ENCODE measurements around the gene SPHK1. TPM values are rescaled to one million over a fixed set of nuclear protein-coding genes. Genes with fewer than 3 reads are reported as not detected.

Gene SPHK1
- total RNA-seq, 1 donor from 2014 or later: 8.5 TPM

DNA sequence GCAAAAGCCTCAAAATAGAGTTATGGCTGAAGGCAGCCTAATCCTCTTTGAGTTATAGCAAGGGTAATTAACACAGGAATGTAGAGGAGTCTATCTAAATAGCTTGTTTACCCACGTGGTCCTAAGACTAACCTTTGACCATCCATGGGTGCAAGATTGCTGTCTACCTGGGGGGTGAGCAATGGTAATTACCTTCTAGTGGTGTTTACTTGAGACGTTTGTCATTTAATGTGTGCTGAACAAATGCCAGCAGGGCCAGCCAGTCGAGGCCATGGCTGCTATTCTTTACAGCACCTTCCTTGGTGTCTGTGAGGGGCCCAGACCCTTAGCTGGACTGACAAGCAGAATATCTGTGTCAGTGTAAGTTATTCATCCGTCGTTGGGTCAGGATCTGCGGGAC, 16.8 kb upstream of the SPHK1 start:
- no peak overlapping the region for H3K4me3 ChIP-seq
- peaks cover 6% of the 10 kb centered on the region for H3K4me1 ChIP-seq
- no peaks in the 10 kb centered on the region for H3K27me3 ChIP-seq
- H3K9me3 ChIP-seq: no peaks in the 10 kb centered on the region
- intact Hi-C loops (cut with DNase I): no loop called here
- H3K27ac ChIP-seq: no peak overlapping the region
- no peaks in the 10 kb centered on the region for H3K36me3 ChIP-seq
- TF ChIP-seq CTCF (IDR thresholded peaks at IDR 0.05): no peak
- DNase-seq: no peak
- ATAC-seq: no peak

- DNase-seq (no peak), ATAC-seq (no peak)
- TF ChIP-seq CTCF (IDR thresholded peaks at IDR 0.05): no peak
- H3K27ac ChIP-seq: no peak overlapping the region
- peaks cover 6% of the 10 kb centered on the region for H3K4me1 ChIP-seq
- no peaks in the 10 kb centered on the region for H3K27me3 ChIP-seq
- intact Hi-C loops (cut with DNase I): no loop called here
- no peak overlapping the region for H3K4me3 ChIP-seq
- H3K36me3 ChIP-seq: no peaks in the 10 kb centered on the region
- no peaks in the 10 kb centered on the region for H3K9me3 ChIP-seq
Observed at GRCh38 chr17:76368545-76368944, 15.9 kb upstream of the SPHK1 start.

DNA sequence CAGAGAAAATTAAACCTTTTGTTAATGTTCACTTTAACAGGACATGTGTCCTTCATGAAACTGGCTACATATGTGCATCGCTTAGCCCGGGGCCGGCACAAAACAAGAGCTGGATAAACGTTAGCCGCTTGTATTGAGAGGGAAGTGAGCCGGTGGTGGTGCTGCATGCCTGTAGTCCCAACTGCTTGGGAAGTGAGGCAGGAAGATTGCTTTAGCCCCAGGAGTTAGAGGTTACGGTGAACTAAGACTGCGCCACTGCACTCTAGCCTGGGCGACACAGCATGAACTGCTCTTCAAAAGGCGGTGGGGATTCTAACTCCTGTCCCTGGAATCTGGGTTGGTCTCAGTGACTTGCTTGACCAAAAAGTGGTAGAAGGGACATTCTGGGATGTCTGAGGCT, 15.0 kb upstream of the SPHK1 start:
- no peak for TF ChIP-seq CTCF (IDR thresholded peaks at IDR 0.05)
- H3K27ac ChIP-seq: no peak overlapping the region

DNA sequence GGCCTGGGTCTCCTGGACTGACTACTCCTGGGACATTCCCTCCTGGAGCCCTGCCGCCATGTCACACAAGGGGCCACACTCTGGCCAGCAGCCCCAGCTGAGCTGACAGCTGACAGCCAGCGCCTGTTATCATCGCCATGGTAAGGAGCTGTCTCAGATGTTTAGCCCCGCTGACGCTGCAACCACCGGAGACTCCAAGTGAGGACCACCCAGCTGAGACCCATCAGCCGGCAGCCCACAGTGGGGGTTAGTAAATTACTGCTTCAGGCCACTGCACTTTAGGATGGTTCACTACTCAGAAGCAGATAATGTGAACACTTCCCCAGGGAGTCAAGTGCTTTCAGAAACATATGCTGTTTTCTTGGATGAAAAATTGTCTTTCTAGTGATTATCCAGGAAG, 14.6 kb upstream of the SPHK1 start:
- no peaks in the 10 kb centered on the region for H3K9me3 ChIP-seq

More for the DNA sequence above, 15.0 kb upstream of the SPHK1 start:
- no peak for ATAC-seq
- no peak for DNase-seq
- H3K9me3 ChIP-seq: no peaks in the 10 kb centered on the region
- peaks cover 6% of the 10 kb centered on the region for H3K4me1 ChIP-seq
- intact Hi-C loops (cut with DNase I): no loop called here
- H3K27me3 ChIP-seq: no peaks in the 10 kb centered on the region
- H3K4me3 ChIP-seq: no peak overlapping the region
- H3K36me3 ChIP-seq: no peaks in the 10 kb centered on the region

DNA sequence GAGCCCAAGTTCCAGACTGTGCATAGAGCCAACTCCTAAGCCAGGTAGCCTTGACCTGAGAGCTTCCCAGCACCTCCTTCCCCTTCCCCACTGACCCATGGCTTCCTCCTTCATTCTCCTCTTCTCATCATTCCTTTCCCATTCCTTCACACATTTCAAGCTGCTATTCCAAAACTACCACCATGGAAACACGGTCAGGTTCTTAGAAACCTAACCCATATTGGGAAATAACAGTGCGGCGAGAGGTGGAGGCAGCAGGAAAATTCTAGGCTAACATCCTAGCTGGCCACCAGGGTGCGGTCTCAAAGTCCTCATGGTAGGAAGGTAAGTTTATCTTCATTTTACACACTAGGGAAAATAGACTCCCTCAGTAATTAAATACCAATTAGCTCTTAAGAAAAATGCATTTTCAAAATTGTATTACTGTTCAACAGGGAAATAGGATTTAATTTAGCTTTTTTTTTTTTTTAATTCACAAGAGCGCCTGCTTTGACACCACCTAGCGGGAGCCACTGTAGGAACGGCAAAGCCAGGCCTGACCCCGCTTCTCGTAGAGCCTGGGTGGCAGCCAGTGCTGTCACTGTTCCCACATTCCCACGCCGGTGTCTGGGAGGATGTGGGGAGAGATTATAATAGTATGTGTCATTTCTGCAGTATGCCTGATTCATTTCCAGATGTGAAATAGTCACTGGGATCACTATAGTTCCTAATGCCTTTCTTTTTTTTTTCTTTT, 14.0 kb upstream of the SPHK1 start:
- Histone ChIP-seq H3K4me3 (no peak overlapping the region), H3K27ac (no peak overlapping the region), H3K36me3 (no peaks in the 10 kb centered on the region), H3K9me3 (no peaks in the 10 kb centered on the region), H3K4me1 (peaks cover 6% of the 10 kb centered on the region), H3K27me3 (no peaks in the 10 kb centered on the region)
- DNase-seq: no peak
- peak; percentile 56 for TF ChIP-seq CTCF (IDR thresholded peaks at IDR 0.05)
- peak; percentile 73 for ATAC-seq
- intact Hi-C loops (cut with DNase I): no loop called here

More for the DNA sequence above, 14.6 kb upstream of the SPHK1 start:
- no peaks in the 10 kb centered on the region for H3K36me3 ChIP-seq
- H3K4me3 ChIP-seq: no peak overlapping the region
- intact Hi-C loops (cut with DNase I): no loop called here
- DNase-seq: no peak
- ATAC-seq: peak; percentile 44
- H3K4me1 ChIP-seq: peaks cover 6% of the 10 kb centered on the region
- no peak overlapping the region for H3K27ac ChIP-seq
- H3K27me3 ChIP-seq: no peaks in the 10 kb centered on the region
- TF ChIP-seq CTCF (IDR thresholded peaks at IDR 0.05): no peak
